Tibial nerve (tissue), 4 donors: ENCODE data around the gene FBLN7. TPM values are rescaled to one million over a fixed set of nuclear protein-coding genes. Genes with fewer than 3 reads are reported as not detected.

Experiments used
- DNase-seq, 2 donors: peaks; one replicate each; pipeline ENCODE4 v3.0.0-alpha.2; 2019; ENCODE audit warnings: low spot score in 2 of 2
- H3K27ac ChIP-seq, 4 donors: fragments of 200-600 bp; sonication (generic) in 3 of 4; one replicate each; pipeline ENCODE4 v1.5.1; 2017 to 2019; ENCODE audit warnings: mild to moderate bottlenecking in 1 of 4
- H3K27me3 ChIP-seq, 2 donors: fragments of 200-600 bp; sonication (generic) in 1 of 2; one replicate each; pipeline versions ENCODE4 v1.5.1 to v1.6.0; 2017 to 2019
- H3K36me3 ChIP-seq, 3 donors: fragments of 200-600 bp; sonication (generic); one replicate each; pipeline ENCODE4 v1.5.1; 2018 to 2019
- H3K4me1 ChIP-seq, 4 donors: fragments of 200-600 bp; sonication (generic) in 3 of 4; one replicate each; pipeline ENCODE4 v1.5.1; 2017 to 2019
- H3K4me3 ChIP-seq, 4 donors: fragments of 200-600 bp; sonication (generic) in 3 of 4; one replicate each; pipeline ENCODE4 v1.5.1; 2017 to 2019; ENCODE audit warnings: mild to moderate bottlenecking in 1 of 4, moderate library complexity in 1 of 4
- H3K9me3 ChIP-seq, 4 donors: fragments of 200-600 bp; sonication (generic) in 3 of 4; one replicate each; pipeline ENCODE4 v1.5.1; 2017 to 2019
- CTCF ChIP-seq, 5 experiments: fragments of 200-600 bp in 3 of 5; fragments of 450-650 bp in 2 of 5; sonication (generic) in 3 of 5; IDR thresholded peaks; one replicate each; pipeline ENCODE4 v1.5.1; 2016 to 2019; ENCODE audit warnings: antibody characterized with exemption in 5 of 5, mild to moderate bottlenecking in 3 of 5, moderate library complexity in 2 of 5
- EP300 ChIP-seq, 2 donors: sonication (generic); formaldehyde crosslinking; IDR thresholded peaks; one replicate each; pipeline ENCODE4 v1.6.1; 2017; ENCODE audit warnings: antibody characterized with exemption in 2 of 2, mild to moderate bottlenecking in 1 of 2
- POLR2A ChIP-seq, 2 donors: fragments of 450-650 bp; IDR thresholded peaks; one replicate each; pipeline ENCODE4 v1.6.1; 2017; ENCODE audit warnings: antibody characterized with exemption in 2 of 2, mild to moderate bottlenecking in 2 of 2, moderate library complexity in 2 of 2
- WGBS, 2 donors: methylation state at CpG; one replicate each; pipeline ENCODE4 v1.1.5; 2018; 5-methylcytosine and 5-hydroxymethylcytosine counted together
- total RNA-seq, 4 donors: library from RNA; depleted of rRNA; stranded (reverse); fragments of >200 nt; gene quantifications; one replicate each; pipeline ENCODE4 v1.1.0, GENCODE V29; 2016

The FBLN7 gene
- total RNA-seq, 4 donors from 2014 or later = 0.60 to 3.9 (median 2.6) TPM

GRCh38 chr2:112118148-112118547 lies 20.0 kb upstream of the FBLN7 start:
- no peaks in the 10 kb centered on the region for H3K27me3 ChIP-seq
- DNase-seq = no peak
- no peaks in the 10 kb centered on the region for H3K4me1 ChIP-seq
- H3K36me3 ChIP-seq = peaks cover 0 to 22% (median 0%) of the 10 kb centered on the region in 3 donors
- no peak overlapping the region for H3K27ac ChIP-seq
- no peak for TF ChIP-seq EP300 (IDR thresholded peaks at IDR 0.05)
- TF ChIP-seq CTCF (IDR thresholded peaks at IDR 0.05) = no peak
- TF ChIP-seq POLR2A (IDR thresholded peaks at IDR 0.05) = no peak
- H3K4me3 ChIP-seq = no peak overlapping the region
- WGBS, 2 donors = 85 to 86% methylated on average over 4 of the region's 4 CpGs
- no peaks in the 10 kb centered on the region for H3K9me3 ChIP-seq

GRCh38 chr2:112121682-112122254 lies 16.4 kb upstream of the FBLN7 start:
- DNase-seq = peak in 1 of 2 donors; percentile 64
- no peaks in the 10 kb centered on the region for H3K4me1 ChIP-seq

GRCh38 chr2:112129060-112129459 lies 9.1 kb upstream of the FBLN7 start:
- no peak for TF ChIP-seq CTCF (IDR thresholded peaks at IDR 0.05)
- TF ChIP-seq POLR2A (IDR thresholded peaks at IDR 0.05) = no peak
- H3K27ac ChIP-seq = no peak overlapping the region
- no peaks in the 10 kb centered on the region for H3K4me1 ChIP-seq
- peaks cover 0 to 12% (median 1%) of the 10 kb centered on the region in 4 donors for H3K9me3 ChIP-seq
- 75 to 92% methylated on average over 1 of the region's 1 CpG for WGBS, 2 donors
- no peaks in the 10 kb centered on the region for H3K36me3 ChIP-seq
- no peaks in the 10 kb centered on the region for H3K27me3 ChIP-seq
- H3K4me3 ChIP-seq = no peak overlapping the region
- no peak for DNase-seq

More at GRCh38 chr2:112121682-112122254, 16.4 kb upstream of the FBLN7 start:
- H3K27me3 ChIP-seq = no peaks in the 10 kb centered on the region
- H3K9me3 ChIP-seq = peaks cover 0 to 7% (median 0%) of the 10 kb centered on the region in 4 donors
- TF ChIP-seq EP300 (IDR thresholded peaks at IDR 0.05) = no peak
- peak; percentile 30 to 48 (median 41) for TF ChIP-seq CTCF (IDR thresholded peaks at IDR 0.05)
- peaks cover 0 to 12% (median 0%) of the 10 kb centered on the region in 3 donors for H3K36me3 ChIP-seq
- H3K27ac ChIP-seq = no peak overlapping the region
- H3K4me3 ChIP-seq = no peak overlapping the region

- TF ChIP-seq EP300 (IDR thresholded peaks at IDR 0.05) (no peak), CTCF (IDR thresholded peaks at IDR 0.05) (no peak), POLR2A (IDR thresholded peaks at IDR 0.05) (no peak)
- DNase-seq = no peak
Measured at GRCh38 chr2:112133344-112133743, 4.8 kb upstream of the FBLN7 start.

GRCh38 chr2:112134120-112134519 lies 4.1 kb upstream of the FBLN7 start:
- H3K4me1 ChIP-seq = peaks cover 0 to 8% (median 0%) of the 10 kb centered on the region in 4 donors
- TF ChIP-seq CTCF (IDR thresholded peaks at IDR 0.05) (no peak), EP300 (IDR thresholded peaks at IDR 0.05) (no peak), POLR2A (IDR thresholded peaks at IDR 0.05) (no peak)
- no peak overlapping the region for H3K4me3 ChIP-seq
- H3K27me3 ChIP-seq = peaks cover 0 to 13% of the 10 kb centered on the region in 2 donors
- 77 to 81% methylated on average over 4 of the region's 4 CpGs for WGBS, 2 donors
- no peak overlapping the region for H3K27ac ChIP-seq
- peaks cover 0 to 3% (median 0%) of the 10 kb centered on the region in 4 donors for H3K9me3 ChIP-seq
- H3K36me3 ChIP-seq = no peaks in the 10 kb centered on the region
- DNase-seq = no peak

More at GRCh38 chr2:112133344-112133743, 4.8 kb upstream of the FBLN7 start:
- Histone ChIP-seq H3K4me1 (peaks cover 0 to 8% (median 0%) of the 10 kb centered on the region in 4 donors), H3K9me3 (peaks cover 0 to 3% (median 1%) of the 10 kb centered on the region in 4 donors), H3K36me3 (no peaks in the 10 kb centered on the region), H3K27ac (no peak overlapping the region), H3K27me3 (peaks cover 0 to 13% of the 10 kb centered on the region in 2 donors), H3K4me3 (no peak overlapping the region)
